COLO668 (cell line): ENCODE results near the gene CDYL.
A peak's percentile ranks its signal among the peaks of the same experiment; 100 is the strongest.
"Not testable (repeated sequence)": the region's sequence is repeated elsewhere in the genome, so short reads cannot be mapped to it uniquely, and the experiment has no call there.

Experiments
- DNase-seq: peaks from one replicate; lab custom pipeline; 2025; ENCODE audit not compliant: unreplicated experiment; lab: John Stamatoyannopoulos, UW

The CDYL gene

DNA sequence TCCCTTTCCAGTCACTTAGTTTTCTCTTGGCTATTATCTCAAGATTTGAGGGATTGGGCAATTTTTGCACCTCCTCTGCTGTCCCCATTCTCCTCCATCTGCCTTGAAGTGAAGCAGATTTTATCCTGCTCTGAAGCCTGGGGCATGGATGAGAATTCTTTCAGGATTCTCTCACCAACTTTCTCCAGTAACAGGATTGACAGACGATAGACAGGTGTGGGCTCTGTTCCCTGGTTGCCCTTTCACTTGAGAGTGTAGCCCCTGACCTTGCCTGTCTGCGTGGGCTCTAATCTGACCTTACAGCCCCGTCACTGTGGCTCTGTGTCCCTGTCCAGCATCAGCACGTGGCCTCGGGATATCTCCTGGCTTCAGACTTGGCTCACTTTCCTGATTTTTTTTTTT is 27.1 kb downstream of the CDYL start:
- DNase-seq: no peak

- no peak for DNase-seq
Measured at GRCh38 chr6:4804095-4804494, 27.9 kb downstream of the CDYL start.

DNA sequence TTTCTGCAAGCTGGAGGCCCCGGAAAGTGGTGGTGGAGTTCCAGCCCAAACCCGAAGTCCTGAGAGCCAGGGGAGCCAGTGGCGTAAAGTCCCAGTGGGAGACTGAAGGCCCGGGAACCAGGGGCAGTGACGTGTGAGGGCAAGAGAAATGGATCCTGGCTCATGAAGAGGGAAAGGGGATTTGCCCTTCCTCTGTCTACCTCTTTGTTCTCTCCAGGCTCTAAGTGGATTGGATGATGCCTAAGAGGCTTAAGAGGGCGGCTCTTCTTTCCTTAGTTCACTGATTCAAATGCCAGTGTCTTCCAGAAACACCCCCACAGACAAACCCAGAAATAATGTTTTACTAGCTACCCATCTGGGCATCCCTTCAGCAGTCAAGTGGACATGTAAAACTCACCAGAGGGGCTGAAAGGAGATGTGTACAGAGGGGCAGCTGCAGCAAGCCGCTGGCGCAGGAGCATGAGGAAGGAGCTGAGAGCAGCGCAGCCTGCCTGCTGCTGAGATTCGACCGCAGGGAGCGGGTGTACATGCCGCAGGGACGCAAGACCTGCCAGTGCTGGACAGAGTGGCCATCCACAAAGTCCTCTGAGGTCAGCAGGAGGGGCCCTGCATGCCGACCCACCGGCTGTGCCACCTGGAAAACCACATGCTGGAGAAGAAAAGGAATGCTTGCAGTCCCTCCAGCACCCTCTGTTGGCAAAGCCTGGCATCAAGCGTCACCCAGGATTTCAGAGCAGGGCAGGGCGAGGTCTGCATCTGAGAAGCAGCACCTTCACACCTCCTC is 29.5 kb downstream of the CDYL start:
- peak; percentile 21 for DNase-seq

DNA sequence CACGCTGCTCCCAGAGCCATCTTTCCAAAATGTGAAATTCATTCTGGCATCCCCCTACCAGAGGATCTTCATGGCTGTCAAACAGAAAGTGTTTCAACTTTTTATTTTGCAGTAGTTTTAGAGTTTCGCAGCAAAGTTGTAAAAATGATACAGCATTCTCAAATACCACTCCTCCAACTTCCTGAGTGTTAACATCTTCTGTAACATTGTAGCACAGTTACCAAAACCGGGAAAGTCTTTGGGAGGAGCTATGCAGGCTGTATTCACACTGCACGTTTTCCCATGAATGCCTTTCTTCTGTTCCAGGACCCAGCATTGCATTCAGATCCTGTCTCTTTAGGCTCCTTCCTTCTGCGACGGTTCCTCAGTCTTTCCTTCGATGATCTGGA is 30.1 kb downstream of the CDYL start:
- no peak for DNase-seq

- no peak for DNase-seq
Measured at GRCh38 chr6:4806791-4807190, 30.6 kb downstream of the CDYL start.

DNA sequence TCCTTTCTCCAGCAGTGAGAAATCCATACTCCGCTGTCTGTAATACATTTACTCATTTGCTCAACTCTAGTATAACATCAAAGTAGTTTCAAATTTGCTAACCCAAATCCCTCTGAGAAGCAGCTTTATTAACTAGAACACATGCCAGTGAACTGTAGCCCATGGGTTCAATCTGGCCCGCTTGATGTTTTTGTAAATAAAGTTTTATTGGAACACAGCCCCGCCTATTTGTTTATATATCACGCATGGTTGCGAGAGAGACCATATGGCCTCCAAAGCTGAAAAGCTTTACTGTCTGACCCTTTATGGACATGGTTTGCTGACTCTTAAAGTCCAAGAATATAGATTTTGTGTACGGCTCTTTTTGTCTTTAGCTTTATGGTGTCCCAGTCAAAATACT is 32.2 kb downstream of the CDYL start:
- DNase-seq: no peak

DNA sequence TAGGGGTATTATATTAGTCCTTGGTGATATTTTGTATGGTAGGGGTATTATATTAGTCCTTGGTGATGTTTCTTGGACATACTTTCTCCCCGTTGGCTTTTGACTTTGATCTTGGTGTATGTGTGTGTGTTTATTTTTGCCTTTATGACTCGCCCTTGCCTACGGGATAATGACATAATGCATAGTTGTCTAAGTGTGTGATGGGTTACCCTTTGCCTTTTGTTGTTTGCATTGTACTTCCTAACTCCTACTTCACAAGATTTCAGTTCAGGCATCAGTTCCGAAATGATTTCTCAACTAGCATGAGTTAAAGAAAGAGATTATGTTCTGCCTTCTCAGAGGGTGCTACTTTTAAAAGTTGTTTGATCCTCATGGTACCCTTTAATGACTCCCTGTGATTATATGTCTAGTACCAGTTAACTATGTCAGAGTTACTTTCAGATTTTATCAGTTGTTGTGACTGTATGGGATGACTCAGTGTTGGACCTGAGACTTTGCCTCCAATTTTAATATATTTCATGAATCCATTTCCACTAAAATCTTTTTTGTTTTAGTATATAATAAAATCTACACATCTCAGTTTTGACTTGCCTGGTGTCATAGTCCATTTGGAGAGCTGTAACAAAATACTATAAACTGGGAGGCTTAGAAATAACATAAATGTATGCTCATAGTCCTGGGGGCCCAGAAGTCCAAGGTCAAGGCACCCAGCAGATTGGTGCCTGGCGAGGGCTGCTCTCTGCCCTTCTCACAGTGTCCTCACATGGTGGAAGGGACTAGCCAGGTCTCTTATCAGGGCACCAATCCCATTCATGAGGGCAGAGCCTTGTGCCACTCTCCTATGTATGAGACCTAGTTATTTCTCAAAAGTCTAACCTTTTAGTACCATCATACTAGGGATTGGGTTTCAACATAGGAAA is 34.1 kb downstream of the CDYL start:
- DNase-seq: no peak

- DNase-seq: no peak
Measured at GRCh38 chr6:4812068-4812467, 35.9 kb downstream of the CDYL start.

DNA sequence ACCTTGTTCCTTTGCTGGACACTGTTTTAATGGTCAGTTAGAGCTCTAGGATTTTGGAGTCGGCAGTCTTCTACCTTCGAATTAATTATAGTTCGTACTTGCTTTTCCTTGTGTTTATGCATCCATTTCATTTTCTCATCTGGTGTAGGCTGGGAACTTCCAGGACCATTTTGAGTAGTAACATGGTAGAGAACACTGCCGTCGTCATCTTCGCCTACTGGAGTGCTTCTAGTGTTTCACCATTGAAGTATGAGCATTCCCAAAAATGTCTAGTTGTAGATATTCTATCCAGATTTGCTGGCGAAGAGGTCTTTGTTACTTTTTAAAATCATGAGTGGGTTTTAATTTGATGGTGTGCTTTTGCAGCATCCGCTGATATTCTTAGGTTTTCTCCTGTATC is 36.9 kb downstream of the CDYL start:
- no peak for DNase-seq

DNA sequence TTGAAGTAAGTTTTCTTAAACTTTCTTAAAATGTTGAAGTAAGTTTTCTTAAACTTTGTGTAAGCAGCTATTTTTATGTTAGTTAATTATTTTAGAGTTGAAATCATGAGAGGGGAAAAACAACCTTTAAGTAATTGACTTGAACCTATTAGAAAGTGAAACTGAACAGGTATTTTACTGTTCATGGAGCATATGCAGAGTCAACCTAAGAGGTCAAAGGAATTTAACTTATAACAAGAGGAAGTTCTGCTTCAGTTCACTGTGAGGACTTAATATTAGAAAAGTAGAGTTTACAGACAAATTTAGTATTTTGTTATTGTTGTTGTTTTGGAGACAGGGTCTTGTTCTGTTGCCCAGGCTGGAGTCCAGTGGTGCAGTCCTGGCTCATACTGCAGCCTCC is 38.0 kb downstream of the CDYL start:
- no peak for DNase-seq

GRCh38 chr6:4814987-4815386 is 38.8 kb downstream of the CDYL start:
- no peak for DNase-seq

DNA sequence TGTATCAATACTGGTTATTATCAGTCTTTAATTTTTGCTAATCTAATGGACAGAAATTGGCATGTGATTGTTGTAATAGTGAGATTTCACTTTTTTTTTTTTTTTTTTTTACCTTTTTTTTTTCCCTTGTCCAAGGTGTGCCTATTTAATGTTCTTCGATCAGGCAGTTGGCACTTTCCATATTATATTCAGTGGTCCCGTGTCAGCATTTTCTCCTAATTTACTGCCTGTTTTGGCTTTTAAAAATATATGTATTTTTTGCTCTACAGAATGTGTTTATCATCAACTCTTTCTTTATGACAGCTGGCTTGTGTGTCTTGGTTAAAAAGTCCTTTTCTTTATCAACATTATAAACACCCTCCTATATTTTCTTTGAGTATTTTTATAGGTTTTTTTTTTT is 39.4 kb downstream of the CDYL start:
- no peak for DNase-seq

DNA sequence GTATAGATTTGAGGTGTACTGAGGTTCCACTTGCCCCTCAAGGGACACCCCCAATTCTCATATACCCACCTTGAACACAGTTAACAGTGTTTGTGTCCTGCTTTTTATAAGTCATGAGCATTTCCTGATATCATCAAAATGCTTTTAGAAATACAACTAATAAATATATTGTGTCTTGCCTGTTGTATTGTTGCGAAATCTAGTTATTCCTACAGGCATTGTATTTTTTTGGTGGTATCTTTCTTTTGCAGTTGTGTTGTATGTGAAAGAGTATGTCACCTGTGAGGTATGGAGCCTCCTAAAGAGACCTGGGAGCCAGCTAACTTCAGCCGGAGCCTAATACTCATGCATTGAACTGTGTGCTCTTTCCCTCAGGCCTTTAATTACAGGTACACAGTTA is 40.7 kb downstream of the CDYL start:
- DNase-seq: no peak

GRCh38 chr6:4817551-4817950 is 41.3 kb downstream of the CDYL start:
- no peak for DNase-seq

DNA sequence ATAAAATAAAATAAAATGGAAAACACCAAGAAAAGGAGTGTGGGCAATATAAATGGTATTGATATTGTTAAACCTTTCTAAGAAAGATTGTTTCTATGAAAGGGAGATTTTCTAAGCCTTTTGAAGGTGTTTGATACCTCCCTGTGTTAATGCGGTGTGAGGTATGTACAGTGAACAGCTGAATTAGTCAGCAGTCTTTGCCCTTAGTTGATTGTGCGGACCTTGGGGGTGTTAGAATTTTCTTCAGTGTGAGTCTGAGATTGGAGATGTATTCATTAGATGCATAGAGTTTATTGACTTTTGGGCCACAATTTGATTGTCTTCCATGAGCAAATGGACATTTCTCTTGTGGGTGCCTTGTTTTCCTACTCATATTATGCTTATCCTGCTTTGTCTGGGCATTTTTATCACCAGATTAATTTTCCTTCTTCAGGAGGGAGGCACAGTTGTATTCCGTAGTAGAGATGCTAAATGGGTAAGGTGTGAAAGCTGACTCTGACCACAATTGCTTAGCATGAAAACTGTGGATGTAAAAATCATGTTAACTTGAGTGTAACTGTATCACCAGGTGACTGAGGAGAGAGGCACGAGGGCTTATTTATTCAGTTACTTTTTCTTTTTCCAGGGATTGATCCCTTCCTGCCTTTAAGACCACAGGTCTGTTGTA is 42.2 kb downstream of the CDYL start:
- DNase-seq: no peak

- DNase-seq: no peak
Measured at GRCh38 chr6:4819706-4820283, 43.6 kb downstream of the CDYL start.

DNA sequence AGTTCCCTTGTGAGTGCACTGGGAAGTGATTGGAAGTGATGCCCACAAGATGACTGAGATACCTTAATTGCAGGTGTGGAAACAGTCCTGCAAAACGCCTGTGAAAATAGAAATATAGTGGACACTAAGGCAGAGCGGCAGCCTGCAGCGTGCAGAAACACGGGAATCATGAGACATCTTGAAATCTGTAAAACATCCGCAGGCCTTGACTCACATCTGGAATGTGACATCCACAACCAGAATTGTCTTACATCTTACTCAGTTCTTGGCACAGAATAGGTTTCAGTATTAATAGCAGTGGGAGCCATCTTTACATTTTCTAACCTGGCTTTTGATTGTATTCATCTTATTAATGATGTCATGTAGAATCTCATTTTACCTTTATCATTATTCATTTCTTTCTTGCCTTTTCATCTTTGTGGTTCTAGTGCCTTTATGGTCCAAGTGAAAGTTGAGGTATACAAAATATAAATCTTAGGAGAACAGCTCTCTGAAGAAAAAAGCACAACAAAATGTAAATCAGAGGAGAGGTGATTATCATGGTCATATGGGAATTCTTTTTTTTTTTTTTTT is 44.6 kb downstream of the CDYL start:
- no peak for DNase-seq

GRCh38 chr6:4822476-4822875 is 46.3 kb downstream of the CDYL start:
- no peak for DNase-seq

- DNase-seq: no peak
Measured at GRCh38 chr6:4828187-4828698, 52.0 kb downstream of the CDYL start.

DNA sequence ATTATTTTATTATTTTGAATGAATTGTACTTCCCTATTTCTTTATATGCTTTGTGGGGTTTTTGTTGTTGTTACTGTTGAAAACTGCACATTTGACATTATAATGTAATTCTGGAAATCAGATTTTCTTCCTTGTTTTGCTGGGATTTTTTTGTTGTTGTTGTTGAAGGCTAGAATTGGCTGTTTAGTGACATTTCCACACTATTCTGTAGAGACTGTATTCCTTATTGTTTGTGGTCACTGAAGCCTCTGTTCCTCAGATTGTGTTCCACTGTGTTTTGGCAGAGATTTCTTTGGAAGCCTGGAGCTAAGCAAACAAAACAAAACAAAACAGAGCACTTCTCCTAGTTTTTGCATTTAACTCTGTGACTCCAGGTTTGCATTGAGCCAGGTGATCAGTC is 52.9 kb downstream of the CDYL start:
- DNase-seq: no peak

DNA sequence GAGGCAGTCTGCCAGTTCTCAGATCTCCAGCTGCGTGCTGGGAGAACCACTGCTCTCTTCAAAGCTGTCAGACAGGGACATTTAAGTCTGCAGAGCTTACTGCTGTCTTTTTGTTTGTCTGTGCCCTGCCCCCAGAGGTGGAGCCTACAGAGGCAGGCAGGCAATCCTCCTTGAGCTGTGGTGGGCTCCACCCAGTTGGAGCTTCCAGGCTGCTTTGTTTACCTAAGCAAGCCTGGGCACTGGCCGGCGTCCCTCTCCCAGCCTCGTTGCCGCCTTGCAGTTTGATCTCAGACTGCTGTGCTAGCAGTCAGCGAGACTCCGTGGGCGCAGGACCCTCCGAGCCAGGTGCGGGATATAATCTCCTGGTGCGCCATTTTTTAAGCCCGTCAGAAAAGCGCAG is 59.3 kb downstream of the CDYL start:
- not testable (repeated sequence) for DNase-seq
